HG03025 (cell line): ENCODE data around the gene ZNF688.
"Not testable (repeated sequence)": the region's sequence is repeated elsewhere in the genome, so short reads cannot be mapped to it uniquely, and the experiment has no call there.

Experiments
- ATAC-seq: cut with Tn5 transposase; IDR thresholded peaks from one replicate; pipeline ENCODE4 v1.9.1; 2021; ENCODE audit warnings: mild to moderate bottlenecking, moderate library complexity; ENCODE audit not compliant: unreplicated experiment, low FRiP score

ZNF688 gene

DNA sequence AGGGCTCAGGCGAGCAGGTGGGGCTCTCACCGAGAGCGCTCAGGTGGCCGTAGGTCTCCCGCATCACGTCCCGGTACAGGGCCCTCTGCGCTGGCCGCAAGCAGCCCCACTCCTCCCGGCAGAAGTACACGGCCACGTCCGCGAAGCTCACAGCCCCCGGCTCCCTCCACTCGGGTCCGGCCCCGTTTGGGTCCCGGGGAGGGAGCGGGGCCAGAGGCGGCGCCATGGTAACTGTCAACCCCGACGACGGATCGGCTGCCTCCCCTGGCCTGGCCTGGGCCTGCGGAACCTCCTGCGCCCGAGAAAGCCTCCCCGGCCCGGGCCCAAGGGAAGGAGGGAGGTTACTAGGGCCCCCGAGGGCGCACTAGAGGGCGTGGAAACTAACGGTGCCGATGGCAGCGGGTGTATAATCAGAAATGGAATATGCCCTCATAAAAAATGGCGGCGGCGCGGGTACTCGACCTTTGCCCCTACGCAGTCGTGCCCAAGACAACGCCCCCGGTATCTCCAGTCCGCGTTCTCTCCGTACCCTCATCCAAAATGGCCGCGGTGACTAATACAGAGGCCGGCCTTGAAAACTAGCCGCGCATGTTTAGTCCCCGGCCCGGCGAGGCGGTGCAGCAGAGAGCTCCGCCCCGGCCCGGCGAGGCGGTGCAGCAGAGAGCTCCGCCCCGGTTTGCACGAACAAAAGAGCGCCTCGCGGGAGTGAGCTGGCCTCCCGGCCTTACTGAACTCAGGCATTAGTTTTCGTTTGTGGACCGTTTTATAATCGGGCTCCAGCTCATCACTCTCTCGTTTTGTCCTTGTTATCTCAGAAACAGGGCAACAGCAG is 13.3 kb downstream of the ZNF688 start, which contains the start of gene ZNF764:
Gene ZNF764, minus strand, starts transcription at position 418 of the 832 bp plus-strand sequence. Its CDS starts 192 bp downstream, at position 226.
- peak; percentile 85 for ATAC-seq

DNA sequence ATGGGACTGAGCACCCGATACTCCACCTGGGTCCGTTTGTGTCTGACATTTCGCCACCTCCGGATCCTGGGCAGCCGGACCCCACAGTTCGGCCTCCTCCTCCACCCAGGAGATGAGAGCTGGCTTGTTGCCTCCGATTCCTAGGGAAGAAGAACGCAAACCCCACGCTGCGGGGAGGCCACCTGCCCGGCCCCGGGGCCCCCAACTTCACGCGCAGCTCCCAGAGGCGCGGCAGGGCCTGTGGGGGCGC is 13.9 kb downstream of the ZNF688 start:
- peak; percentile 2 for ATAC-seq

DNA sequence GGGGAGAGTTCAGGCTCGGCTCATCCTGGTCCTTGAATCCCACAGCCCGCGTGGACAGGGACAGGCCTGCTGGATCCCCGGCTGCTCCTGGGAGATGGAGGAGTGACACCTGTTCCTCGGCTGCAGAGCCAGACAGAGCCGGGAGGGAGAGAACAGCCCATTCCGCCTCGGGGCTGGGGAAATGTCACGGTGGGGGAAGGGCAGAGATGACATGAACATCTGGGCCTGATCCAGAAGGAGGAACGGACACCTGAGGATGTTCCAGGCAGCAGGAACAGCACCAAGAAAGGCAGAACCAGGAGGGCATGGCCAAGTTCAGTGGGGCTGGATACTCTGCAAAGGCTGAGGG is 15.4 kb downstream of the ZNF688 start:
- no peak for ATAC-seq

DNA sequence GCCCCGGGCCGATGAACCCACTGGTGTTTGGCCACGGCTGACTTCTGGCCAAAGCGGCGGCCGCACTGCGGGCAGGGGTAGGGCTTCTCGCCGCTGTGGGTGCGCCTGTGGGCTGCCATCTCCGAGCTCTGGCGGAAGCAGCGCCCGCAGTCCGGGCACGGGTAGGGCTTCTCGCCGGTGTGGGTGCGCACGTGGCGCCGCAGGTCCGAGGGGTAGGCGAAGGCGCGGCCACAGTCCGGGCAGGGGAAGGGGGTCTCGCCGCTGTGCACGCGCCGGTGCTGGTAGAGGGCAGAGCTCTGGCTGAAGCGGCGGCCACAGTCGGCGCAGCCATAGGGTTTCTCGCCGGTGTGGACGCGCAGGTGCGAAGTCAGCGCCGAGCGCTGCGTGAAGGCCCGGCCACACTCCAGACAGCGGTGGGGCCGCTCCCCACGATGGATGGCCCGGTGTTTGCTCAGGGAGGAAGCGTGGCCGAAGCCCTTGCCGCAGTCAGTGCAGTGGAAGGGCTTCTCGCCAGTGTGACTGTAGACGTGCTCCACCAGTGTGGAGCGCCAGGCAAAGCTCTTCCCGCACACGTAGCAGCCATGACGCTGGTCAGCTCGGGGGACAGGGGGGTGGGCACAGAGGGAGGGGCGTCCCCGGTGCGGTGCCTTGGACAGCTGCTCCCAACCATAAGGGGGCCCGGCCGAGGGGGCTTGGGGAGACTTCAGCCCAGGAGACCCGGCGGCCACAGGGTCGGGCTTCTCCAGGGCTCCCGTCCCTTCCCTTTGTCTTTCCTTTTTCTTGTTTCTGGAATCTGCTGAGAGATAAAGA is 16.0 kb downstream of the ZNF688 start:
- ATAC-seq = no peak

DNA sequence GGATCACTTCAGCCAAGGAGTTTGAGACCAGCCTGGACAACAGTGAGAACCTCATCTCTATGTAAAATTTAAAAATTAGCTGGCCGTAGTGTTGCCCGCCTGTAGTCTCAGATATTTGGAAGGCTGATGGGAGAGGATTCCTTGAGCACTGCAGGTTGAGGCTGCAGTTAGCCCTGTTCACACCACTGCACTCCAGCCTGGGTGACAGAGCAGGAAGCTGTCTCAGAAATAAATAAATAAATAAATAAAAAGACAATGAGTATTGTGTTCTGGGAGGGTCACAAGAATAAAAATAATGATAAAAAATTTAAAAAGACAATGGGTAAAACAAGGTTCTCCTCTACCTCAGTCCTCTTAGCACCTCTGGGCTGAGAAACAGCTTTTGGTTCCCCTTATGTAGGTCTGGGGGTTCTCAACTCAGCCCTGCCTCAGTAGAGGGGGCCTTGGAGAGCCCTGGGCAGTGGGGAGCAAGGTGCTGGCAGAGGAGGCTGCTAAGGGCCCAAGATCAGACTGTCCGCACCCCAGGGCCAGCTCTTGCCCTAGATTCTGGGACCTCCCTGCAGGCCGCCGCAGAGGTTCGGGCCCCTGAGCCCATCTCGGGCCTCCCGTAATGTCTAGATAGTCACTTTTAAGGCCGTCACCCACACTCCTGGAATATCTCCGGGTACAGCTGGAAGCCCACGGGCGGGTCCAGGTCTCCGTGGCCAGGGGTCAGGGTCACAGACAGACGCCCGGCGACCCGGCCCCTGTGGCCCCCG is 16.8 kb downstream of the ZNF688 start:
- no peak for ATAC-seq

DNA sequence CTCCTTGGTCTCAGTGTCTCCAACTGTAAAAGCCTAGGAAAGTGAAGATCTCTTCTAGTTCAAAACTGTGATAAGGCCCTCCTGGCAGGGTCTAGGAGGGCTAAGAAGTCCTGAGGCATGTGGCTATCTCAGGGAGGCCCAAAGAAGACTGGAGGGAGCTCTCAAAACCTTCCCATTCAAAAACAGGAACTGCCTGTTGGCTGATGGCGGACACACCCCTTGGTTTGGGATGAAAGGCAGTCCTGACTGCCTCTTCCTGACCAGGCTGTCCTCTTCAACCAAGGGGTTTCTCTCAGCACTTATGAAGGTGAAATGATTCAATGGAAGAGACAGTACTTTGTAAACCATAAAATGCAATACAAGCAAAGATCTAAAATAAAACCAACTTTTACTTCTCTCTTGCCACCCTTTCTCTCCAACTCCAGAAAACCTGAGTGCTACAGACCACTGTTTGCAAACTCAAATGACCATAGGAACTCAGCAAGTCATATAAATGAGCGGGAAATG is 18.1 kb downstream of the ZNF688 start:
- no peak for ATAC-seq

DNA sequence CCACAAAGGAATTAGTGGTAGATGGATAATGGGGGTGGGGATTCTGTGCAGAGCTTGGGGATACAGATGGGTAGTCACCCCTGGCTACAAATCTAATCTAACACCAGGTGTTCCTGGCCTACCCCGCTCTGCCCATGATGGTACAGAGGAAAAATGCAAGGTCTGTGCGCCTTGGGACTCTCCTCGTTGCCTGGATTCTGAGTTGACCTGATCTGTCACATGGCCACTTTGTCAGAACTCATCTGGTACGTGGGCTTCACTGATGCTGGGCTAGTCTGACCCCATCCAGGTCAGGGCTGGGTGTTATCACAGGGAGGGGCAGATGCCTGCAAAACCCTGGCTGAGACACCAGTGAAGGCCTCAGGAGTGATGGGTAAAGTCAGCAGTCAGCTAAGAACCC is 18.6 kb downstream of the ZNF688 start:
- ATAC-seq = no peak

DNA sequence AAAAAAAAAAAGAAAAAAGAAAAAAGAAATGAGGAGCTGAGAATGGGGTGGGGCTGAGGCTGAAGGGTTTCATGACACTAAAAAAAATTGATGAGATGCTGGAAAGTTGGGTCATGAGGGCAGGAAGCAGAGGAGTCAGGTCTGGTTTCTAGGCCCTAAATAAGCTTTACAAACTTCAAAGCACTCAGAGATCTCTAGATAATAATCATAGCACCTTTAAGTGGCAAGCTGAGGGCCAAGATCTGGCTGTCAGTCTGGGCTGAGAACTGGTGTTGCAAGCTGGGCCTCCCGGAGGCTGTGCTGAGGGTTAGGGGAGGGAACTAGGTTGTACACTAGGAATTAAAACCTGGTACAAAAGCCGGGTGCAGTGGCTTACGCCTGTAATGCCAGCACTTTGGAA is 19.7 kb downstream of the ZNF688 start:
- no peak for ATAC-seq

DNA sequence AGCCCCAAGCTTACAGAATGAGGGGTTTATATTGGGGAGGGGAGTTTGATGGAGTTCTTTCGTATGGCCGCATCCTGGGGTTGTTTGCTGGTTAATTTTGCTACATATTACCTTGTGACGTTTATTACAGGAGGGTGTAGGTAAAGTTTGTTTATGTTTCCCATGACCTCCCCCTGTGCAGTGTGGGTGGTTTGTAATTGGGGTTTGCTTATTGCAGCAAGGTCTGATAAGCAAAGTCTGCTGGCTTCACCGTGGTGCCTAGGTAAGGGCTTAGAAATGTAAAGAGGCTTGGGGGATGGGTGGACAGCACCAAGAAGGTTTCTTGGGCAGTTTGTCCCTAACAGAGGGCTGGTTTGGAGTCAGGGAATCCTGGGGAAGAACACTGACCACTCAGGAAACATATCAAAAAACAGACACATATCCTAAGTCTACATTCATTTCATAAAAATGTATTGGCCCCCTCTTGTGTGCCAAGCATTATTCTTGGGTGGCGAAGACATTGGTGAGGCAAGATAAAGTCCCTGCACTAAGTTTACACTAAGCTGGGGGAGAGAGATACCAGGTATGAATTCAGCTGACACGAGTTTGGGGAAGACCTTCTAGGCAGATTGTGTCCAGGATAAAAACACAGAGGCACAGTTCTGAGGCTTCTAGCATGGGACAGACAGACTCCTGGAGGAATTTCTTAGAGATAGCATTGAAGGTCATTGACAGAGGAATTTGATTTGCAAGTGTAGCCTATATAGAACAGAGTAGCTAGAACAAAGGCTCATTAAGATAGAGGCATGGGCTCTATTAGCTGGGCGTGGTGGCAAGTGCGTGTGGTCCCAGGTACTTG is 22.9 kb downstream of the ZNF688 start:
- no peak for ATAC-seq

DNA sequence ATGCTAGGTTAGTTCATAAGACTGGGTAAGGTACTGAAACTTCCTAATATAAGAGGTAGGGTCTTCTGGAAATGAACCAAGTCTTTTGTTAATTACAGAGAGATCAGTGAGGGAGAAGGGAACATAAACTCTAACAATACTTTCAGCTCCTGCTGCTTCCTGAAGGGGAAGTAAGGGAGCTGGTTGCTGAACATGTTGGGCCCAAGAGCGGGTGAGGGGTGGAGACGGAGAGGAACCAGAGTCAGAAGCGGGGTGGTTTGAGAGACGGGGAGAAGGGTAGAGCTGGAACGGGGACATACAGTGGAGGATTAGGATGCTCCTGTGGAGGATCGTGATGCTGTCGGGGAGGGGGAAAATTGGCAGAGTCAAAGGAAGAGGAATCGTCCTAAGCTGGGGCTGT is 25.4 kb downstream of the ZNF688 start:
- ATAC-seq = no peak

DNA sequence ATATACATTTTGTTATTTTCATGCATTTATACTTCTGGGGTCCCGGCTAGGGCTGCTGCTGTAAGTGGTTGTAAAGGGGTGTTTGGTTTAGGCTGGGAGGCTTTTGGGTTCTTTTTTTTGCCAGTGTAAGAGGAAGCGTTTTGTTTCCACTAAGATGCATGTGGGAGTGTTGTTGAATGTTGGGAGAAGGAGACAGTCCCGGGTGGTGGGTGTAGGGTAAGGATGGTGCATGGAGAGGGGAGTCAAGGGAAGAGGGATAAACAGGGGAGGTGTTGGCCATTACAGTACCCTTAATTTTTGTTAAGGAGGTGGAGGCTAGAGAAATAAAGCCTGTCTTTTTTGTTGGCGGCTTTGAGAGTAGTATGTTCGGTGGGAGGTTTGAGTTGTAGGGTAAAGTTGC is 28.4 kb downstream of the ZNF688 start:
- ATAC-seq = no peak

DNA sequence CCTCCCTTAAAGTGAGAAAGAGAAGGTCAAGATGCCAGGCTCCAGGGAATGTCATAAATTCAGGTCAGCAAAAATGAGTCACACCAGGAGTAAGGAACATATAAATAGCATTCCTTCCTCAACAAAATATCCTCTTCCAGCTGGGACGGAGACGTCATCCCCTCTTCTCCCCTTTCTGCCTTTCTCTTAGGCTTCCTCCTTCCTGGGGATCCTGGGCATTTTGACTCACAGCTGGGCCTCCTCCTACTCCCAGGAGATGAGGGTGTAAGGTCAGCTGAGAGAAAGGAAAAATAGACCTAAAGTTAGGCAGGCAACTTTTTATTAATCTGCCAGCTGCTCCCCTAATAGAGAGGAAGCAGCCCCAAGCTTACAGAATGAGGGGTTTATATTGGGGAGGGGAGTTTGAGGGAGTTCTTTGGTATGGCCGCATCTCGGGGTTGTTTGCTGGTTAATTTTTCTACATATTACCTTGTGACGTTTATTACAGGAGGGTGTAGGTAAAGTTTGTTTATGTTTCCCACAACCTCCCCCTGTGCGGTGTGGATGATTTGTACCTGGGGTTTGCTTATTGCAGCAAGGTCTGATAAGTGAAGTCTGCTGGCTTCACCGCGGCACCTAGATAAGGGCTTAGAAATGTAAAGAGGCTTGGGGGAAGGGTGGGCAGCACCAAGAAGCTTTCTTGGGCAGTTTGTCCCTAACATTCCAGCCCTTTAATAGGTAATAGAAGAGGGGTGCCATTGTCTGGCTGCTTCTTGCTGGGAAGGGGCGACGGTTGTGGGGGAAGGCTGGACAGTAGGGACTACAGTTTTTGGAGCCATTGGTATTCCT is 29.8 kb downstream of the ZNF688 start:
- no peak for ATAC-seq

DNA sequence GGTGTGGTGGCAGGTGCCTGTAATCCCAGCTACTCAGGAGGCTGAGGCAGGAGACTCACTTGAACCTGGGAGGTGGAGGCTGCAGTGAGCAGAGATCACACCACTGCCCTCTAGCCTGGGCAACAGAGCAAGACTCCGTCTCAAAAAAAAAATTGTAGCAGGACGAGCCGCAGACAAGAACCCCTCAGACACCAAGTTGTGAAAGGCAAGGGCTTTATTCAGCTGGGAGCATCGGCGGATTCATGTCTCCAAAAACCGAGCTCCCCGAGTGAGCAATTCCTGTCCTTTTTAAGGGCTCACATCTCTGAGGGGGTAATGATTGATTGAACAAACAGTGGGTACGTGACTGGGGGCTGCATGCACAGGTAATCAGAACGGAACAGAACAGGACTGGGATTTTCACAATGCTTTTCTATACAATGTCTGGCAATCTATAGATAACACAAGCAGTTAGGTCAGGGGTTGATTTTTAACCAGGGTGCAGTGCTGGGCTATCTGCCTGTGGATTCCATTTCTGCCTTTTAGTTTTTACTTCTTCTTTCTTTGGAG is 30.5 kb downstream of the ZNF688 start:
- not testable (repeated sequence) for ATAC-seq

DNA sequence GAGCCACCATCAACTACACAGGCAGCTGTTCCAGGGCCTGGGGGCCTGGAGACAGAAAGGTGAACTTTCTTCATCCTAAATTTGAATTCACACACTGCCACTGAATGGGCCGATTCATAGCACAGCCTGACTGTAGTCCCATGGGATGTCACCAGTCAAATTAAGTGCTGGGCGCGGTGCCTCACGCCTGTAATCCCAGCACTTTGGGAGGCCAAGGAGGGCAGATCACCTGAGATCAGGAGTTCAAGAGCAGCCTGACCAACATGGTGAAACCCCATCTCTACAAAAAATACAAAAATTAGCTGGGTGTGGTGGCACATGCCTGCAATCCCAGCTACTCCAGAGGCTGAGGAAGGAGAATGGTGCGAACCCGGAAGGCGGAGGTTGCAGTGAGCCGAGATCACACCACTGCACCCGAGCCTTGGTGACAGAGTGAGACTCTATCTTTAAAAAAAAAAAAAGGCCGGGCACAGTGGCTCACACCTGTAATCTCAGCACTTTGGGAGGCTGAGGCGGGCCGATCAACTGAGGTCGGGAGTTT is 31.5 kb downstream of the ZNF688 start:
- ATAC-seq = not testable (repeated sequence)

DNA sequence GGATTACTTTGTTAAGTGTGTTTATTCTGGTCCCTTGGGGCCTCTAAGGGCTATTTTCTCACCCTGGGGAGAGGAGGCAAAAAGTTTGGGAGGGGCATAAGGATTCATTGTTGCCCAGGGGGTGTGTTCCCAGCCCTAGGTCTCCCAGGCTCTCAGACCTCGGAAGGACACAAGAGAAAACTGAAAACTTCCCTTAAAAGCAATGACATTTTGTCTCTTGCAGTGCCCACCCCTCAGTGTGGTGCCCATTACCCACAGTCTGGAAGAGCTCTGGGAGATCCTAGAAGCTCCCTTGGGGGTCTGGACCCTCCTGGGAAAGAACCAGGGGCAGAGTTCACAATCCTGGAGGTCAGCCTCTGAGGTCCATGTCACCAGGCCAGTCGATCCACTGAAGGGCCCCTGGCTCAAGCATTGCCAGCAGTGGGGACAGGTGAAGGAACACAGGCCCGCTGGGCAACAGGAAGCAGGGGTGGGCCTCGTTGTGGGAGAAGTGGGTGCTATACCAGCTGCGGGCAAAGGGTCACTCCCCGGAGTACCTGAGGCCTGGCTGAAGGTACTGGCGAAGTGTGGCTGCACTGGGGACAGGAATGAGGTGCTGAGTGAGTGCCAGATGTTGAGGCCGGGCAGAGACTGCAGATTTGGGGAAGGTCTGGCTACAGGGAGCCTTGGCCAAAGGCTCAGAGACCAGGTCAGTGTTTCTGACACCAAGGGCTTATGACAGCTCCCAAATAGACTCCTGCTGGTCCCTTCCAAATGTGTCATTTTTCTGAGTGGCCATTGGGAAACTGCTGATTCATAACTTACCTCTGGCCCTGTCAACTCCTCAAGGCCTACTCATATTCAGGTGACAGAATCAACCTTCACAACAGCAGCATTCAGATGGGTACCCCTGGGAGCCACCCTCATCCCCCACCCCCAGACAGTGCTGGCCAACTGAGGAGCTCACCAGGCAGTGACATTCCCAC is 32.2 kb downstream of the ZNF688 start:
- ATAC-seq = no peak

DNA sequence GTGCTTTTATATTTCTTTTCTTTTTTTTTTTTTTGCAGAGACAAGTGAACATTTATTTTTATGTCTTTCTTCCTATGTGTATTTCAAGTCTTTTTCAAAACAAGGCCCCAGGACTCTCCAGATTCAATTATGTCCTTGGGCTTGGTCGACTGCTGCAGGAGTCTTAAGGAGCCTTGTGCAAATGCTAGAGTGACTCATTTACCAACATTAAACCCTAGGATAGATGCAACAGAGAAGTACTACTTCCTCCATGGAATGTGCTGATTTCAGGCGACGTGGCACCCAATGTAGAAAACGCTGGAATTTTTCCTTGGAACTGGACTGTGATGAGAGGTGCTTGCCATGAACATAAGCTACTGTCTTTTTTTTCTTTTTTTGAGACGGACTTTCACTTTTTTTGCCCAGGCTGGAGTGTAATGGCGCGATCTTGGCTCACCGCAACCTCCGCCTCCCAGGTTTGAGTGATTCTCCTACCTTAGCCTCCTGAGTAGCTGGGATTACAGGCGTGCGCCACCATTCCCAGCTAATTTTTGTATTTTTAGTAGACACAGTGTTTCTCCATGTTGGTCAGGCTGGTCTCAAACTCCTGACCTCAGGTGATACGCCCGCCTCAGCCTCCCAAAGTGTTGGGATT is 35.0 kb downstream of the ZNF688 start:
- ATAC-seq = not testable (repeated sequence)

DNA sequence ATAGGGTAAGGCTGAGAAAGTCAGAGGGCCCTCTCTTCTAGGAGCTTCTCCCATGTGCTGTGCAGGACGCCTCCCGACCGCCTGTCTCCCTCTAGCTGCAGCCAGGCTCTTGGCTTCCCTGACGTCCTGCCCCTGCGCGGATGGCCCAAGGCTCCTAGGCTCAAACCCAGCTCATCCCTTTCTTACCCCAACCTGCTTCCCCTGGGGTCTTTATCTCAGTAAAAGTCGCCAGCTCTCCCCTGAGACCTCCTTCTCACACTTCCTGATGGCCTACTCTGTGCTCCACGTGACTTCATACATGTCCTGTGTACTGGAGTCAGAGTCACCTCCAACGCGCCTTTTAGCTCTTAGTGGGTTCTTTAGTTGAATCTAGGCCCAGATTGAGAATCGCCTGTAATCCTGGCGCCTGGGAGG is 35.7 kb downstream of the ZNF688 start:
- no peak for ATAC-seq
